Ovary (tissue), 9 donors: Measurements from ENCODE around the gene SLAMF7. TPM values are rescaled to one million over a fixed set of nuclear protein-coding genes. Genes with fewer than 3 reads are reported as not detected.
"Not testable (repeated sequence)": the region's sequence is repeated elsewhere in the genome, so short reads cannot be mapped to it uniquely, and the experiment has no call there.

Experiments
- DNase-seq, 5 donors: peaks; one replicate each; pipeline ENCODE4 v3.0.0-alpha.2; 2019 to 2020
- H3K27ac ChIP-seq, 2 donors: fragments of 200-600 bp; one replicate each; pipeline versions ENCODE4 v1.5.1 to v1.8.0; 2019 to 2022
- H3K27me3 ChIP-seq: fragments of 200-600 bp; one replicate; pipeline ENCODE4 v1.8.0; 2022
- H3K36me3 ChIP-seq: fragments of 200-600 bp; sonication (generic); one replicate; pipeline ENCODE4 v1.5.1; 2019
- H3K4me1 ChIP-seq: one replicate; pipeline ENCODE4 v1.8.1; 2013; ENCODE audit warnings: mild to moderate bottlenecking, moderate library complexity; ENCODE audit not compliant: insufficient read depth
- H3K4me3 ChIP-seq: fragments of 200-600 bp; sonication (generic); one replicate; pipeline ENCODE4 v1.5.1; 2017
- H3K9me3 ChIP-seq, 2 donors: fragments of 200-600 bp in 1 of 2; sonication (generic) in 1 of 2; one replicate each; pipeline versions ENCODE4 v1.5.1 to v1.8.1; 2013 to 2019; ENCODE audit warnings: mild to moderate bottlenecking in 1 of 2, moderate library complexity in 1 of 2
- CTCF ChIP-seq, 3 donors: fragments of 450-650 bp in 2 of 3; fragments of 200-600 bp in 1 of 3; IDR thresholded peaks; one replicate each; pipeline versions ENCODE4 v1.5.1 to v1.8.0; 2016 to 2022; ENCODE audit warnings: antibody characterized with exemption in 3 of 3, mild to moderate bottlenecking in 1 of 3
- EP300 ChIP-seq: sonication (generic); formaldehyde crosslinking; IDR thresholded peaks from one replicate; pipeline ENCODE4 v1.6.1; 2017; ENCODE audit warnings: antibody characterized with exemption
- POLR2A ChIP-seq: fragments of 450-650 bp; IDR thresholded peaks from one replicate; pipeline ENCODE4 v1.6.1; 2017; ENCODE audit warnings: antibody characterized with exemption, mild to moderate bottlenecking, moderate library complexity
- WGBS, 3 donors: extraction: QIAGEN DNeasy Blood & Tissue Kit in 1 of 3; methylation state at CpG; one replicate each; pipeline versions ENCODE4 v1.1.5 to v1.1.7; 2013 to 2017; 5-methylcytosine and 5-hydroxymethylcytosine counted together
- intact Hi-C, 4 donors: fragments of 100-400 bp; cut with DNase I; formaldehyde crosslinking; loops; one replicate each; pipeline versions ENCODE4 v1.11.0 to v1.15.1; 2022 to 2023
- polyA plus RNA-seq, 2 donors: library from polyadenylated mRNA; stranded (reverse); fragments of 200-250 nt in 1 of 2; fragments of 350-450 nt in 1 of 2; fragmentation: Illumina TruSeq in 1 of 2; extraction: RNeasy Lipid Tissue Mini Kit (QIAGEN cat#74804) in 1 of 2; gene quantifications; one replicate each; pipeline ENCODE4 v1.2.3, GENCODE V29; 2013 to 2014
- total RNA-seq, 7 donors: library from RNA; depleted of rRNA in 2 of 7; stranded (reverse); fragments of >200 nt in 2 of 7; fragmentation: NEBNext Ultra II Directional in 3 of 7; extraction: Animal tissue kit (Norgen Biotek cat#: 25700) in 3 of 7; gene quantifications; one replicate each; pipeline versions ENCODE4 v1.1.0 to v1.2.4, GENCODE V29; 2016 to 2023
- donor health status: DM: no; HTN: no; CAD: no; lungs with moderate emphysema.
- donor health status: DM: no; HTN: no; CAD: no.
- donor health status: Bipolar disorder and iron deficiency.
- donor health status: DM: yes; HTN: yes; CAD: no.
- donor health status: DM: no; HTN: no; CAD: no.
- donor health status: DM: yes; HTN: yes; CAD: no.

The SLAMF7 gene
- total and polyA plus RNA-seq, 9 donors, result 0.32 to 7.3 (median 0.84) TPM; not detected in 1

- WGBS, 3 donors, result 35 to 39% (median 38%) methylated on average over 1 of the region's 1 CpG
These were observed 25.9 kb upstream of the SLAMF7 start for GRCh38 chr1:160713161-160713560.

GRCh38 chr1:160714034-160714648, 24.9 kb upstream of the SLAMF7 start:
- DNase-seq, H3K36me3 ChIP-seq, H3K27ac ChIP-seq, H3K4me3 ChIP-seq, H3K27me3 ChIP-seq, intact Hi-C loops, H3K9me3 ChIP-seq, H3K4me1 ChIP-seq: not testable (repeated sequence)
- WGBS, 3 donors, result 81 to 90% (median 84%) methylated on average over 2 to 5 of the region's 5 CpGs

More at GRCh38 chr1:160713161-160713560, 25.9 kb upstream of the SLAMF7 start:
- H3K9me3 ChIP-seq, result no peaks in the 10 kb centered on the region
- H3K27me3 ChIP-seq, result no peaks in the 10 kb centered on the region
- no peak for DNase-seq
- no peaks in the 10 kb centered on the region for H3K4me1 ChIP-seq
- H3K27ac ChIP-seq, result no peak overlapping the region
- no peaks in the 10 kb centered on the region for H3K36me3 ChIP-seq
- intact Hi-C loops, result no loop called here
- TF ChIP-seq EP300 (no peak), POLR2A (no peak), CTCF (IDR thresholded peaks at IDR 0.05) (no peak)
- H3K4me3 ChIP-seq, result no peak overlapping the region

GRCh38 chr1:160716013-160716412, 23.0 kb upstream of the SLAMF7 start:
- Histone ChIP-seq H3K4me3 (no peak overlapping the region), H3K9me3 (no peaks in the 10 kb centered on the region), H3K36me3 (no peaks in the 10 kb centered on the region), H3K27me3 (no peaks in the 10 kb centered on the region), H3K27ac (no peak overlapping the region), H3K4me1 (no peaks in the 10 kb centered on the region)
- intact Hi-C loops, result no loop called here
- no peak for TF ChIP-seq EP300
- TF ChIP-seq CTCF (IDR thresholded peaks at IDR 0.05), result no peak
- TF ChIP-seq POLR2A, result no peak
- DNase-seq, result no peak
- WGBS, 3 donors, result 86 to 100% (median 92%) methylated on average over 1 of the region's 1 CpG

GRCh38 chr1:160717306-160717705, 21.7 kb upstream of the SLAMF7 start:
- H3K4me1 ChIP-seq, result no peaks in the 10 kb centered on the region
- TF ChIP-seq CTCF (IDR thresholded peaks at IDR 0.05), result no peak
- TF ChIP-seq POLR2A, result no peak
- no peak for TF ChIP-seq EP300
- DNase-seq, result no peak
- H3K4me3 ChIP-seq, result no peak overlapping the region
- 85 to 88% (median 85%) methylated on average over 5 of the region's 5 CpGs for WGBS, 3 donors
- no peaks in the 10 kb centered on the region for H3K9me3 ChIP-seq
- H3K27ac ChIP-seq, result no peak overlapping the region
- no peaks in the 10 kb centered on the region for H3K36me3 ChIP-seq
- no peaks in the 10 kb centered on the region for H3K27me3 ChIP-seq
- intact Hi-C loops, result no loop called here

- intact Hi-C loops, result no loop called here
- Histone ChIP-seq H3K9me3 (no peaks in the 10 kb centered on the region), H3K36me3 (no peaks in the 10 kb centered on the region), H3K4me1 (no peaks in the 10 kb centered on the region), H3K27me3 (no peaks in the 10 kb centered on the region), H3K4me3 (no peak overlapping the region), H3K27ac (no peak overlapping the region)
- TF ChIP-seq POLR2A (no peak), EP300 (no peak), CTCF (IDR thresholded peaks at IDR 0.05) (no peak)
- DNase-seq, result no peak
- WGBS, 3 donors, result 73 to 81% (median 77%) methylated on average over 4 of the region's 4 CpGs
These were observed 20.8 kb upstream of the SLAMF7 start for GRCh38 chr1:160718210-160718609.
